ENCODE results near the gene GNLY. TPM values are rescaled to one million over a fixed set of nuclear protein-coding genes. Genes with fewer than 3 reads are reported as not detected.

GNLY gene
- total and polyA plus RNA-seq, 2 of the 13 experiments (the other 11 are each of a cell fraction or from before 2014, with no cell fraction given) = not detected

DNA sequence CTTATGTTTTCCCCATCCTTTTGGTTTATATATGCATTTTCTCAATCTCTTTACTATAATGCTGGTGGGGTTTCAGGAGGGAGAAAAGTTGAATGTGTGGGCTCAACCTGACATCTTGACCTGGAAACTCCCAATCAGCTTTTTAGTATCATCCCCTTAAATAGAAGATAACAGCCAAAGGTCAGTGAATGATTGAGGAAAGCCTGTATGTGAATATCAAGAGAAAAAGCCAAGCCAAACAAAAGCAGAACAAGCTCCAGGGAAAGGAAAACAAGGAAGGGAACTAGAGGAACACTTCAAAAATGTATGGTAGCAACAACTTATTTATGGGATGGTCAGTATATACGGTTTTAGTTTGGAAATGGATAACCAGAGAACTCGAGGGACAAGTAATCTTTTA lies 31.3 kb downstream of the GNLY start:
- intact Hi-C loops (cut with micrococcal nuclease; ENCODE audit: unreplicated experiment) = no loop called here
- ATAC-seq = no peak
- H3K79me2 ChIP-seq (ENCODE audit: insufficient read depth, low read length) = no peaks in the 10 kb centered on the region

More for the DNA sequence above, 31.3 kb downstream of the GNLY start:
- no TSS peak for BruUV-seq (replicated peaks)
- peaks cover 1 to 16% of the 10 kb centered on the region in 2 experiments; a peak in 4 of 5 replicates for H3K27me3 ChIP-seq (ENCODE audit: control insufficient read depth in 1 of 2, insufficient read depth in 2 of 2, low read length in 2 of 2)
- H3K4me2 ChIP-seq (ENCODE audit: low read depth, low read length) = no peak overlapping the region
- no peaks in the 10 kb centered on the region for H4K20me1 ChIP-seq (ENCODE audit: insufficient read depth, low read length)
- no peak for DNase-seq (ENCODE audit: low spot score)
- no peak overlapping the region for H3K4me3 ChIP-seq (replicated peaks in 1 of 3; ENCODE audit: insufficient read depth in 1 of 3, low read depth in 2 of 3, low read length in 3 of 3)
- in situ Hi-C loops (cut with HindIII; ENCODE audit: extremely low pct_ligation_motif_present, low pct_unique_long_range_greater_than_20kb) = loop anchor here (5.0 kb wide), 1 partner anchor 87 kb away; no protein-coding TSS in a partner anchor
- no peak for FAIRE-seq
- H3K36me3 ChIP-seq (replicated peaks in 1 of 2; ENCODE audit: control insufficient read depth in 1 of 2, insufficient read depth in 2 of 2, low read length in 2 of 2) = no peaks in the 10 kb centered on the region
- no peak overlapping the region for H2AFZ ChIP-seq (ENCODE audit: low read length)
- ChIA-PET CTCF (ENCODE audit: low intra/inter-chr PET ratio, low total read pairs) (interaction anchor here (6.8 kb wide), 1 partner anchor 89 kb away, joined by 106 read pairs; no protein-coding TSS in a partner anchor), POLR2A (no interaction called here)
- TF ChIP-seq CCAR2 (optimal IDR thresholded peaks at IDR 0.05; ENCODE audit: low read depth, low read length) = no peak
- TF ChIP-seq, protein P1, sequence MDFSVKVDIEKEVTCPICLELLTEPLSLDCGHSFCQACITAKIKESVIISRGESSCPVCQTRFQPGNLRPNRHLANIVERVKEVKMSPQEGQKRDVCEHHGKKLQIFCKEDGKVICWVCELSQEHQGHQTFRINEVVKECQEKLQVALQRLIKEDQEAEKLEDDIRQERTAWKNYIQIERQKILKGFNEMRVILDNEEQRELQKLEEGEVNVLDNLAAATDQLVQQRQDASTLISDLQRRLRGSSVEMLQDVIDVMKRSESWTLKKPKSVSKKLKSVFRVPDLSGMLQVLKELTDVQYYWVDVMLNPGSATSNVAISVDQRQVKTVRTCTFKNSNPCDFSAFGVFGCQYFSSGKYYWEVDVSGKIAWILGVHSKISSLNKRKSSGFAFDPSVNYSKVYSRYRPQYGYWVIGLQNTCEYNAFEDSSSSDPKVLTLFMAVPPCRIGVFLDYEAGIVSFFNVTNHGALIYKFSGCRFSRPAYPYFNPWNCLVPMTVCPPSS (IDR thresholded peaks at IDR 0.05) = no peak
- TF ChIP-seq, protein P2, sequence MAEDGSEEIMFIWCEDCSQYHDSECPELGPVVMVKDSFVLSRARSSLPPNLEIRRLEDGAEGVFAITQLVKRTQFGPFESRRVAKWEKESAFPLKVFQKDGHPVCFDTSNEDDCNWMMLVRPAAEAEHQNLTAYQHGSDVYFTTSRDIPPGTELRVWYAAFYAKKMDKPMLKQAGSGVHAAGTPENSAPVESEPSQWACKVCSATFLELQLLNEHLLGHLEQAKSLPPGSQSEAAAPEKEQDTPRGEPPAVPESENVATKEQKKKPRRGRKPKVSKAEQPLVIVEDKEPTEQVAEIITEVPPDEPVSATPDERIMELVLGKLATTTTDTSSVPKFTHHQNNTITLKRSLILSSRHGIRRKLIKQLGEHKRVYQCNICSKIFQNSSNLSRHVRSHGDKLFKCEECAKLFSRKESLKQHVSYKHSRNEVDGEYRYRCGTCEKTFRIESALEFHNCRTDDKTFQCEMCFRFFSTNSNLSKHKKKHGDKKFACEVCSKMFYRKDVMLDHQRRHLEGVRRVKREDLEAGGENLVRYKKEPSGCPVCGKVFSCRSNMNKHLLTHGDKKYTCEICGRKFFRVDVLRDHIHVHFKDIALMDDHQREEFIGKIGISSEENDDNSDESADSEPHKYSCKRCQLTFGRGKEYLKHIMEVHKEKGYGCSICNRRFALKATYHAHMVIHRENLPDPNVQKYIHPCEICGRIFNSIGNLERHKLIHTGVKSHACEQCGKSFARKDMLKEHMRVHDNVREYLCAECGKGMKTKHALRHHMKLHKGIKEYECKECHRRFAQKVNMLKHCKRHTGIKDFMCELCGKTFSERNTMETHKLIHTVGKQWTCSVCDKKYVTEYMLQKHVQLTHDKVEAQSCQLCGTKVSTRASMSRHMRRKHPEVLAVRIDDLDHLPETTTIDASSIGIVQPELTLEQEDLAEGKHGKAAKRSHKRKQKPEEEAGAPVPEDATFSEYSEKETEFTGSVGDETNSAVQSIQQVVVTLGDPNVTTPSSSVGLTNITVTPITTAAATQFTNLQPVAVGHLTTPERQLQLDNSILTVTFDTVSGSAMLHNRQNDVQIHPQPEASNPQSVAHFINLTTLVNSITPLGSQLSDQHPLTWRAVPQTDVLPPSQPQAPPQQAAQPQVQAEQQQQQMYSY (CRISPR knock-in tag; IDR thresholded peaks at IDR 0.05) = no peak
- no peak for TF ChIP-seq ZNF124 (CRISPR knock-in tag; IDR thresholded peaks at IDR 0.05)
- TF ChIP-seq PHF21A (CRISPR knock-in tag; IDR thresholded peaks at IDR 0.05) = no peak
- TF ChIP-seq MTF2 (CRISPR knock-in tag; IDR thresholded peaks at IDR 0.05; ENCODE audit: borderline replicate concordance) = no peak
- TF ChIP-seq, protein P3, sequence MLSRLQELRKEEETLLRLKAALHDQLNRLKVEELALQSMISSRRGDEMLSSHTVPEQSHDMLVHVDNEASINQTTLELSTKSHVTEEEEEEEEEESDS (CRISPR knock-in tag; IDR thresholded peaks at IDR 0.05; ENCODE audit: borderline replicate concordance) = no peak
- TF ChIP-seq TSC22D2 (CRISPR knock-in tag; IDR thresholded peaks at IDR 0.05; ENCODE audit: borderline replicate concordance) = no peak
- no peak for TF ChIP-seq THAP11 (CRISPR knock-in tag; IDR thresholded peaks at IDR 0.05)
- no peak for TF ChIP-seq MZF1 (CRISPR knock-in tag; IDR thresholded peaks at IDR 0.05; ENCODE audit: borderline replicate concordance)
- no peak for TF ChIP-seq ZMAT3 (CRISPR knock-in tag; conservative IDR thresholded peaks at IDR 0.05)
- TF ChIP-seq SPEN (CRISPR knock-in tag; IDR thresholded peaks at IDR 0.05; ENCODE audit: low read depth) = no peak
- no peak for TF ChIP-seq SMARCE1 (IDR thresholded peaks at IDR 0.05; ENCODE audit: borderline replicate concordance)
- TF ChIP-seq, protein P4, sequence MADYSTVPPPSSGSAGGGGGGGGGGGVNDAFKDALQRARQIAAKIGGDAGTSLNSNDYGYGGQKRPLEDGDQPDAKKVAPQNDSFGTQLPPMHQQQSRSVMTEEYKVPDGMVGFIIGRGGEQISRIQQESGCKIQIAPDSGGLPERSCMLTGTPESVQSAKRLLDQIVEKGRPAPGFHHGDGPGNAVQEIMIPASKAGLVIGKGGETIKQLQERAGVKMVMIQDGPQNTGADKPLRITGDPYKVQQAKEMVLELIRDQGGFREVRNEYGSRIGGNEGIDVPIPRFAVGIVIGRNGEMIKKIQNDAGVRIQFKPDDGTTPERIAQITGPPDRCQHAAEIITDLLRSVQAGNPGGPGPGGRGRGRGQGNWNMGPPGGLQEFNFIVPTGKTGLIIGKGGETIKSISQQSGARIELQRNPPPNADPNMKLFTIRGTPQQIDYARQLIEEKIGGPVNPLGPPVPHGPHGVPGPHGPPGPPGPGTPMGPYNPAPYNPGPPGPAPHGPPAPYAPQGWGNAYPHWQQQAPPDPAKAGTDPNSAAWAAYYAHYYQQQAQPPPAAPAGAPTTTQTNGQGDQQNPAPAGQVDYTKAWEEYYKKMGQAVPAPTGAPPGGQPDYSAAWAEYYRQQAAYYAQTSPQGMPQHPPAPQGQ (CRISPR knock-in tag; IDR thresholded peaks at IDR 0.05; ENCODE audit: borderline replicate concordance) = no peak
- TF ChIP-seq ZNF557 (CRISPR knock-in tag; IDR thresholded peaks at IDR 0.05) = no peak
- no peak for TF ChIP-seq CEBPG (CRISPR knock-in tag; IDR thresholded peaks at IDR 0.05)
- TF ChIP-seq ZNF317 (CRISPR knock-in tag; IDR thresholded peaks at IDR 0.05) = no peak
- TF ChIP-seq ZNF207 (IDR thresholded peaks at IDR 0.05; ENCODE audit: borderline replicate concordance) = no peak
- peaks cover 16% of the 10 kb centered on the region; the same call in 1 of the 2 replicates for H3K4me1 ChIP-seq (ENCODE audit: insufficient read depth, low read length)
- no peaks in the 10 kb centered on the region for H3K9me3 ChIP-seq (ENCODE audit: low read length)
- no peak overlapping the region for H3K9ac ChIP-seq (ENCODE audit: insufficient read depth, low read depth, low read length)
- WGBS (ENCODE audit: low lambda C conversion rate) = 0% methylated on average over 2 of the region's 2 CpGs
- no peak overlapping the region for H3K27ac ChIP-seq (ENCODE audit: extremely low read length, insufficient read depth, low read length)
